HEK293T (cell line): ENCODE measurements around the gene NPBWR2.
A peak's percentile ranks its signal among the peaks of the same experiment; 100 is the strongest.

Experiments used
- CTCF ChIA-PET: fragments of 350-600 bp; formaldehyde crosslinking; extraction: SDS; loops from one replicate; lab custom pipeline; 2021; ENCODE audit warnings: antibody characterized with exemption, inconsistent platforms; lab: Yijun Ruan, JAX
- POLR2A ChIA-PET: fragments of 350-600 bp; formaldehyde crosslinking; extraction: SDS; loops from one replicate; lab custom pipeline; 2020; ENCODE audit warnings: antibody characterized with exemption, inconsistent platforms; lab: Yijun Ruan, JAX
- DNase-seq: peaks from one replicate; pipeline ENCODE4 v3.0.0; 2012; ENCODE audit warnings: mixed read lengths; ENCODE audit errors: extremely low spot score
- ARNT ChIP-seq: fragments of 450-650 bp; IDR thresholded peaks from 2 replicates; pipeline ENCODE4 v1.6.1; 2017; ENCODE audit warnings: mild to moderate bottlenecking
- BHLHE40 ChIP-seq: fragments of 450-650 bp; IDR thresholded peaks from 2 replicates; pipeline ENCODE4 v1.6.1; 2016; ENCODE audit warnings: mild to moderate bottlenecking, moderate library complexity, borderline replicate concordance
- CTBP1 ChIP-seq: fragments of 450-650 bp; IDR thresholded peaks from 2 replicates; pipeline ENCODE4 v1.6.1; 2016; ENCODE audit warnings: borderline replicate concordance
- ELF4 ChIP-seq: fragments of 450-650 bp; IDR thresholded peaks from 2 replicates; pipeline ENCODE4 v1.6.1; 2017; ENCODE audit warnings: antibody characterized with exemption
- FOXA1 ChIP-seq: fragments of 450-650 bp; IDR thresholded peaks from 2 replicates; pipeline ENCODE4 v1.6.1; 2016; ENCODE audit warnings: mild to moderate bottlenecking
- FOXK2 ChIP-seq: fragments of 450-650 bp; IDR thresholded peaks from 2 replicates; pipeline ENCODE4 v1.6.1; 2016; ENCODE audit warnings: mild to moderate bottlenecking
- FOXM1 ChIP-seq: fragments of 450-650 bp; IDR thresholded peaks from 2 replicates; pipeline ENCODE4 v1.6.1; 2017; ENCODE audit warnings: mild to moderate bottlenecking, borderline replicate concordance
- HDGF ChIP-seq: fragments of 450-650 bp; IDR thresholded peaks from 2 replicates; pipeline ENCODE4 v1.6.1; 2017; ENCODE audit warnings: antibody characterized with exemption, borderline replicate concordance
- L3MBTL2 ChIP-seq: fragments of 450-650 bp; conservative IDR thresholded peaks from 2 replicates; pipeline ENCODE4 v1.6.1; 2016; ENCODE audit warnings: mild to moderate bottlenecking
- LEF1 ChIP-seq: fragments of 450-650 bp; IDR thresholded peaks from 2 replicates; pipeline ENCODE4 v1.6.1; 2017; ENCODE audit warnings: mild to moderate bottlenecking, borderline replicate concordance
- NFRKB ChIP-seq: fragments of 450-650 bp; IDR thresholded peaks from 2 replicates; pipeline ENCODE4 v1.6.1; 2016; ENCODE audit warnings: mild to moderate bottlenecking, moderate library complexity
- PKNOX1 ChIP-seq: fragments of 450-650 bp; IDR thresholded peaks from 2 replicates; pipeline ENCODE4 v1.6.1; 2016
- SP1 ChIP-seq: fragments of 450-650 bp; IDR thresholded peaks from 2 replicates; pipeline ENCODE4 v1.6.1; 2017
- SUZ12 ChIP-seq: fragments of 450-650 bp; IDR thresholded peaks from 2 replicates; pipeline ENCODE4 v1.6.1; 2016; ENCODE audit warnings: mild to moderate bottlenecking
- TARDBP ChIP-seq: fragments of 450-650 bp; IDR thresholded peaks from 2 replicates; pipeline ENCODE4 v1.6.1; 2016
- ZNF384 ChIP-seq: fragments of 450-650 bp; IDR thresholded peaks from 2 replicates; pipeline ENCODE4 v1.6.1; 2016

The NPBWR2 gene

DNA sequence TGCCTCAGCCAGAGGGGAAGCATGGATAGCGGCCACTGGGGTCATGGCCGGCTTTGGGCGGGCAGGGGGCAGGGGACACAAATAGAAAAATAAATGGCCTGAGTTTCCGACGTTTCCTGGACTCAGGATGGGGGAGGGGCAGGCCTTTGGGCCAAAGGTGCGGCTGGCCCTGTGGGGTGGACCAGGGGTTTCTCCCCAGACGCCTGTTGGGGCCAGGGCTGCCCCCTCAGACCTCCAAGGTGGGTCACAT lies 50.8 kb downstream of the NPBWR2 start:
- TF ChIP-seq PKNOX1 (no peak), HDGF (no peak), ELF4 (no peak), SUZ12 (no peak), LEF1 (no peak), NFRKB (no peak), FOXM1 (no peak), FOXA1 (no peak), FOXK2 (no peak), TARDBP (no peak), L3MBTL2 (no peak), BHLHE40 (no peak), SP1 (no peak), ARNT (no peak), ZNF384 (no peak), CTBP1 (no peak)
- POLR2A ChIA-PET: no interaction called here
- CTCF ChIA-PET: interaction anchor here (2.2 kb wide), 1 partner anchor 18 kb away, joined by 10 read pairs; no protein-coding TSS in a partner anchor
- DNase-seq: no peak

GRCh38 chr20:64055893-64056638 lies 51.3 kb downstream of the NPBWR2 start:
- TF ChIP-seq PKNOX1 (no peak), FOXA1 (no peak), LEF1 (no peak), L3MBTL2 (no peak), SUZ12 (no peak), ARNT (no peak), SP1 (no peak), TARDBP (no peak), FOXM1 (no peak), CTBP1 (no peak), FOXK2 (no peak), ZNF384 (no peak), HDGF (no peak), NFRKB (no peak), ELF4 (no peak), BHLHE40 (no peak)
- ChIA-PET POLR2A (no interaction called here), CTCF (interaction anchor here (2.2 kb wide), 1 partner anchor 18 kb away, joined by 10 read pairs; no protein-coding TSS in a partner anchor)
- DNase-seq: no peak

DNA sequence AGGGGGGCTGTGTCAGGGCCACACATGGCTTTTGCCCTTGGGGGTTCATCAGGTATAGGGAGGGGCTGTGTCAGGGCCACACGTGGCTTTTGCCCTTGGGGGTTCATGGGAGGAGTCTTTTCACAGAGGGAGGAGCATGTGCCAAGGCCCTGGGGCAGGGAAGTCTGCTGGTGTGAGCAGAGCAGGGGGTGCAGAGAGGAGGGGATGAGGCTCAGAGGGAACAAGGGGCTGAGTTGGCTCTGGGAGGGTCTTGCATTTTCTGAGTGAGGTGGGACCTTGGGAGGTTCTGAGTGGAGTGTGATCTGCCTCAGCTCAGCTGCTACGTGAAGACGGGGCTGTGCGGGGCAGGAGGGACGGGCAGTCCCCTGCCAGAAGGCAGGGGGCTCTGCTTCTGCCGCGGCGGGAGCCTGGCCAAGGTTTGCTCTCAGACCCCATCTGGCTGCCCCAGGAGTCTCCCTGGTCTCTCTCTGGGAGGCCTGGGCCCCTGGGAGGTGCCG lies 51.9 kb downstream of the NPBWR2 start:
- POLR2A ChIA-PET: no interaction called here

GRCh38 chr20:64053841-64054661 lies 53.3 kb downstream of the NPBWR2 start:
- peak; percentile 45 for DNase-seq
- ChIA-PET CTCF (interaction anchor here (0.8 to 1.4 kb wide), 2 partner anchors 16 to 66 kb away, joined by 3 to 7 read pairs; no protein-coding TSS in a partner anchor), POLR2A (interaction anchor here (1.5 to 2.9 kb wide), 3 partner anchors 8 to 31 kb away, joined by 4 to 26 read pairs (median 12); partner anchors contain the start of gene TCEA2)
- TF ChIP-seq ZNF384 (no peak), FOXK2 (no peak), ARNT (no peak), SUZ12 (no peak), ELF4 (no peak), HDGF (no peak), NFRKB (no peak), L3MBTL2 (no peak), FOXM1 (no peak), CTBP1 (no peak), SP1 (no peak), LEF1 (no peak), TARDBP (no peak), FOXA1 (no peak), BHLHE40 (no peak)

More for the DNA sequence above, 51.9 kb downstream of the NPBWR2 start:
- CTCF ChIA-PET: interaction anchor here (1.4 kb wide), 1 partner anchor 65 kb away, joined by 7 read pairs; no protein-coding TSS in a partner anchor
- TF ChIP-seq ZNF384: no peak
- TF ChIP-seq PKNOX1: no peak
- no peak for DNase-seq
